Tibial nerve (tissue), 4 donors: ENCODE measurements around the gene DNASE1L2. TPM values are rescaled to one million over a fixed set of nuclear protein-coding genes. Genes with fewer than 3 reads are reported as not detected.

Experiments used
- DNase-seq, 2 donors: peaks; one replicate each; pipeline ENCODE4 v3.0.0-alpha.2; 2019; ENCODE audit warnings: low spot score in 2 of 2
- H3K27ac ChIP-seq, 4 donors: fragments of 200-600 bp; sonication (generic) in 3 of 4; one replicate each; pipeline ENCODE4 v1.5.1; 2017 to 2019; ENCODE audit warnings: mild to moderate bottlenecking in 1 of 4
- H3K27me3 ChIP-seq, 2 donors: fragments of 200-600 bp; sonication (generic) in 1 of 2; one replicate each; pipeline versions ENCODE4 v1.5.1 to v1.6.0; 2017 to 2019
- H3K36me3 ChIP-seq, 3 donors: fragments of 200-600 bp; sonication (generic); one replicate each; pipeline ENCODE4 v1.5.1; 2018 to 2019
- H3K4me1 ChIP-seq, 4 donors: fragments of 200-600 bp; sonication (generic) in 3 of 4; one replicate each; pipeline ENCODE4 v1.5.1; 2017 to 2019
- H3K4me3 ChIP-seq, 4 donors: fragments of 200-600 bp; sonication (generic) in 3 of 4; one replicate each; pipeline ENCODE4 v1.5.1; 2017 to 2019; ENCODE audit warnings: mild to moderate bottlenecking in 1 of 4, moderate library complexity in 1 of 4
- H3K9me3 ChIP-seq, 4 donors: fragments of 200-600 bp; sonication (generic) in 3 of 4; one replicate each; pipeline ENCODE4 v1.5.1; 2017 to 2019
- CTCF ChIP-seq, 5 experiments: fragments of 200-600 bp in 3 of 5; fragments of 450-650 bp in 2 of 5; sonication (generic) in 3 of 5; IDR thresholded peaks; one replicate each; pipeline ENCODE4 v1.5.1; 2016 to 2019; ENCODE audit warnings: antibody characterized with exemption in 5 of 5, mild to moderate bottlenecking in 3 of 5, moderate library complexity in 2 of 5
- EP300 ChIP-seq, 2 donors: sonication (generic); formaldehyde crosslinking; IDR thresholded peaks; one replicate each; pipeline ENCODE4 v1.6.1; 2017; ENCODE audit warnings: antibody characterized with exemption in 2 of 2, mild to moderate bottlenecking in 1 of 2
- POLR2A ChIP-seq, 2 donors: fragments of 450-650 bp; IDR thresholded peaks; one replicate each; pipeline ENCODE4 v1.6.1; 2017; ENCODE audit warnings: antibody characterized with exemption in 2 of 2, mild to moderate bottlenecking in 2 of 2, moderate library complexity in 2 of 2
- WGBS, 2 donors: methylation state at CpG; one replicate each; pipeline ENCODE4 v1.1.5; 2018; 5-methylcytosine and 5-hydroxymethylcytosine counted together
- total RNA-seq, 4 donors: library from RNA; depleted of rRNA; stranded (reverse); fragments of >200 nt; gene quantifications; one replicate each; pipeline ENCODE4 v1.1.0, GENCODE V29; 2016

The DNASE1L2 gene
- total RNA-seq, 4 donors from 2014 or later, result 0.39 to 5.4 (median 0.64) TPM

- DNase-seq, result no peak
- TF ChIP-seq EP300 (IDR thresholded peaks at IDR 0.05), result no peak
- no peak for TF ChIP-seq POLR2A (IDR thresholded peaks at IDR 0.05)
- no peak for TF ChIP-seq CTCF (IDR thresholded peaks at IDR 0.05)
- peak overlapping the region; percentile 73 to 98 (median 90) for H3K4me3 ChIP-seq
Measured at GRCh38 chr16:2223942-2224486, 12.2 kb upstream of the DNASE1L2 start.

DNA sequence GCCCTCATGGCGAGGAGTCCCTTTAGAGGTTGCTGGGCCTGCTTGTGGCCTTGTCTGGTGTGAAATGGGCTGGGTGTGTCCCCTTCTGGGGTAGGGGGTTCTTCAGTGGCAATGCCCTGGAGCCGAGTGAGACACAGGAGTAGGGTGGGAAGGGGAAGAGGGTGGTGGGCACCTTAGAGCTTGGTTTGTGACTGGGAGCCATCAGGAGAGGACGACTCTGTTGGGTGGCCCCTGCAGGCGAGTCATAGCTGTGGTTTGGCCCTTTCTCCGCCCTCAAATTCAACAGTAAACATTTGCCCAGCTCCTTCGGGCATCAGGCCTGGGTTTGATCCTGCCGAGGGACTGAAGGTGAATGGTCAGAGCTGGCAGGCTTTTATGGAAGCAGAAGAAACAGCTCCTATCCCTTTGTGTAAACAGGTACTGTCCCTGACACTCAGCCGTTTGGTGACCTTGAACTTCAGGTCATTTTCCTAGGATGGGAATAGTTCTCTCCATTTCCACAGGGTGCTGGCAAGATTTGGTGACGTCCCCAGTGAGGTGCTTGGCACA lies 9.9 kb upstream of the DNASE1L2 start:
- Histone ChIP-seq H3K36me3 (peaks cover 0 to 48% (median 15%) of the 10 kb centered on the region in 3 donors), H3K9me3 (no peaks in the 10 kb centered on the region), H3K27me3 (no peaks in the 10 kb centered on the region), H3K4me1 (peaks cover 0 to 34% (median 12%) of the 10 kb centered on the region in 4 donors), H3K4me3 (no peak overlapping the region), H3K27ac (no peak overlapping the region)
- DNase-seq, result no peak
- TF ChIP-seq POLR2A (IDR thresholded peaks at IDR 0.05), result no peak
- no peak for TF ChIP-seq EP300 (IDR thresholded peaks at IDR 0.05)
- TF ChIP-seq CTCF (IDR thresholded peaks at IDR 0.05), result no peak
- WGBS, 2 donors, result 63 to 71% methylated on average over 9 of the region's 9 CpGs

More at GRCh38 chr16:2223942-2224486, 12.2 kb upstream of the DNASE1L2 start:
- Histone ChIP-seq H3K4me1 (peaks cover 0 to 34% (median 12%) of the 10 kb centered on the region in 4 donors), H3K27ac (peak overlapping the region; percentile 77 to 94 (median 88)), H3K27me3 (no peaks in the 10 kb centered on the region), H3K36me3 (peaks cover 0 to 25% (median 7%) of the 10 kb centered on the region in 3 donors), H3K9me3 (no peaks in the 10 kb centered on the region)
- 15 to 42% methylated on average over 4 to 11 of the region's 22 CpGs for WGBS, 2 donors

DNA sequence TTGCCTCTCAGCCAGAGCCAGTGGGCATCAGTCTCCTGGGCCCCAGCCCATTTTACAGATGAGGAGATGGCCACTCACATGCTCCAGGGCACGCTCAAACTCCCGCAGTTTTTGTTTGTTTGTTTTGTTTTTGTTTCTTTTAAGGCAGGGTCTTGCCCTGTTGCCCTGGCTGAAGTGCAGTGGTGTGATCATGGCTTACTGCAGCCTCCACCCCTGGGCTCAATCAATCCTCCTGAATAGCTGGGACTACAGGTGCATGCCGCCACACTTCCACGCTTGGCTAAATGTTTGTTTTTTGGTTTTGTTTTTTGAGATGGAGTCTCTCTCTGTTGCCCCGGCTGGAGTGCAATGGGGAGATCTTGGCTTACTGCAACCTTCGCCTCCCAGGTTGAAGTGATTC lies 9.3 kb upstream of the DNASE1L2 start:
- Histone ChIP-seq H3K27ac (no peak overlapping the region), H3K4me3 (no peak overlapping the region), H3K4me1 (peaks cover 0 to 34% (median 12%) of the 10 kb centered on the region in 4 donors), H3K9me3 (no peaks in the 10 kb centered on the region), H3K36me3 (peaks cover 0 to 54% (median 20%) of the 10 kb centered on the region in 3 donors), H3K27me3 (no peaks in the 10 kb centered on the region)
- TF ChIP-seq CTCF (IDR thresholded peaks at IDR 0.05) (no peak), POLR2A (IDR thresholded peaks at IDR 0.05) (no peak), EP300 (IDR thresholded peaks at IDR 0.05) (no peak)
- WGBS, 2 donors, result 83 to 90% methylated on average over 6 of the region's 6 CpGs
- no peak for DNase-seq

- H3K9me3 ChIP-seq, result no peaks in the 10 kb centered on the region
- no peak for DNase-seq
Measured at GRCh38 chr16:2228161-2228824, 8.0 kb upstream of the DNASE1L2 start.

More at GRCh38 chr16:2228161-2228824, 8.0 kb upstream of the DNASE1L2 start:
- H3K27ac ChIP-seq, result no peak overlapping the region
- no peaks in the 10 kb centered on the region for H3K27me3 ChIP-seq
- peaks cover 0 to 30% (median 12%) of the 10 kb centered on the region in 4 donors for H3K4me1 ChIP-seq
- no peak overlapping the region for H3K4me3 ChIP-seq
- peaks cover 6 to 68% (median 32%) of the 10 kb centered on the region in 3 donors for H3K36me3 ChIP-seq
- 89 to 92% methylated on average over 8 to 23 of the region's 25 CpGs for WGBS, 2 donors
- TF ChIP-seq EP300 (IDR thresholded peaks at IDR 0.05) (no peak), CTCF (IDR thresholded peaks at IDR 0.05) (no peak), POLR2A (IDR thresholded peaks at IDR 0.05) (no peak)
